HepG2 (cell line): ENCODE measurements around the gene MCC. TPM values are rescaled to one million over a fixed set of nuclear protein-coding genes. Genes with fewer than 3 reads are reported as not detected.
A peak's percentile ranks its signal among the peaks of the same experiment; 100 is the strongest.

Experiments used
- ARID5B ChIP-seq: IDR thresholded peaks from 2 replicates; pipeline ENCODE4 v1.4.0; 2020; ENCODE audit warnings: mild to moderate bottlenecking, missing genetic modification reagents
- BRF2 ChIP-seq: sonication (generic); formaldehyde crosslinking; IDR thresholded peaks from 2 replicates; pipeline ENCODE4 v1.8.1; 2022; ENCODE audit warnings: mild to moderate bottlenecking, missing genetic modification reagents
- HBP1 ChIP-seq: IDR thresholded peaks from 2 replicates; pipeline ENCODE4 v1.6.1; 2016; ENCODE audit warnings: low read depth, control low read depth
- IRF2 ChIP-seq: IDR thresholded peaks from 2 replicates; pipeline ENCODE4 v1.6.1; 2018; ENCODE audit warnings: missing genetic modification reagents, missing compliant biosample characterization
- KDM4B ChIP-seq: sonication (generic); formaldehyde crosslinking; IDR thresholded peaks from 2 replicates; pipeline ENCODE4 v1.4.0; 2020; ENCODE audit warnings: missing genetic modification reagents
- MAFF ChIP-seq: IDR thresholded peaks from 2 replicates; pipeline ENCODE4 v1.6.1; 2011; ENCODE audit warnings: low read depth, low read length, improper control_type of control experiment
- MYPOP ChIP-seq: sonication (generic); formaldehyde crosslinking; IDR thresholded peaks from 2 replicates; pipeline ENCODE4 v1.8.1; 2023; ENCODE audit warnings: mild to moderate bottlenecking, moderate library complexity, missing genetic modification reagents
- ZFX ChIP-seq: sonication (generic); formaldehyde crosslinking; IDR thresholded peaks from 2 replicates; pipeline ENCODE4 v1.4.0; 2020; ENCODE audit warnings: mild to moderate bottlenecking, low read depth, missing genetic modification reagents, moderate library complexity
- ZNF550 ChIP-seq: sonication (generic); formaldehyde crosslinking; IDR thresholded peaks from 2 replicates; pipeline ENCODE4 v1.4.0; 2020; ENCODE audit warnings: mild to moderate bottlenecking, missing genetic modification reagents, borderline replicate concordance
- polyA plus RNA-seq, 8 experiments: library from polyadenylated mRNA; depleted of rRNA in 3 of 8; stranded (reverse) in 7 of 8; unstranded in 1 of 8; fragments of >200 nt; fragmentation: Illumina TruSeq in 4 of 8; extraction: Trizol in 4 of 8; gene quantifications; 2 replicates each; pipeline versions ENCODE4 v1.2.1 to v1.2.3, GENCODE V29; 2011 to 2016; ENCODE audit warnings: low read depth in 4 of 8, missing spikeins in 1 of 8, mixed read lengths in 1 of 8; ENCODE audit not compliant: insufficient read depth in 1 of 8
- total RNA-seq, 5 experiments: library from RNA; depleted of rRNA; stranded (reverse); fragments of >200 nt; fragmentation: Illumina TruSeq; extraction: Trizol; gene quantifications; 2 replicates each; pipeline ENCODE4 v1.2.3, GENCODE V29; 2016; ENCODE audit warnings: low read depth in 1 of 5

MCC gene
- total and polyA plus RNA-seq, 2 of the 13 experiments (the other 11 are each of a cell fraction or from before 2014, with no cell fraction given): 0.55 to 2.4 TPM

- TF ChIP-seq ZFX (no peak), MAFF (peak; percentile 48; the same call in 1 of the 2 replicates), IRF2 (CRISPR knock-in tag) (no peak), ZNF550 (CRISPR knock-in tag) (no peak), MYPOP (no peak), HBP1 (CRISPR knock-in tag) (no peak), ARID5B (peak; percentile 33; the same call in 1 of the 2 replicates), BRF2 (CRISPR knock-in tag) (no peak), KDM4B (CRISPR knock-in tag) (no peak)
Observed at GRCh38 chr5:113520429-113520828, 32.2 kb upstream of the MCC start (continued).
